Stimulated activated CD4-positive, alpha-beta T cell treated with anti-CD3 and anti-CD28 coated beads, TNF-alpha, amount 100 ng/mL, for 1 hour (primary cell): ENCODE results near the gene SFMBT1.
A peak's percentile ranks its signal among the peaks of the same experiment; 100 is the strongest.

Experiments used
- DNase-seq, 3 donors: peaks; one replicate each; pipeline ENCODE4 v3.0.0-alpha.2; 2020; ENCODE audit warnings: low read depth in 3 of 3, low spot score in 1 of 3

The SFMBT1 gene

DNA sequence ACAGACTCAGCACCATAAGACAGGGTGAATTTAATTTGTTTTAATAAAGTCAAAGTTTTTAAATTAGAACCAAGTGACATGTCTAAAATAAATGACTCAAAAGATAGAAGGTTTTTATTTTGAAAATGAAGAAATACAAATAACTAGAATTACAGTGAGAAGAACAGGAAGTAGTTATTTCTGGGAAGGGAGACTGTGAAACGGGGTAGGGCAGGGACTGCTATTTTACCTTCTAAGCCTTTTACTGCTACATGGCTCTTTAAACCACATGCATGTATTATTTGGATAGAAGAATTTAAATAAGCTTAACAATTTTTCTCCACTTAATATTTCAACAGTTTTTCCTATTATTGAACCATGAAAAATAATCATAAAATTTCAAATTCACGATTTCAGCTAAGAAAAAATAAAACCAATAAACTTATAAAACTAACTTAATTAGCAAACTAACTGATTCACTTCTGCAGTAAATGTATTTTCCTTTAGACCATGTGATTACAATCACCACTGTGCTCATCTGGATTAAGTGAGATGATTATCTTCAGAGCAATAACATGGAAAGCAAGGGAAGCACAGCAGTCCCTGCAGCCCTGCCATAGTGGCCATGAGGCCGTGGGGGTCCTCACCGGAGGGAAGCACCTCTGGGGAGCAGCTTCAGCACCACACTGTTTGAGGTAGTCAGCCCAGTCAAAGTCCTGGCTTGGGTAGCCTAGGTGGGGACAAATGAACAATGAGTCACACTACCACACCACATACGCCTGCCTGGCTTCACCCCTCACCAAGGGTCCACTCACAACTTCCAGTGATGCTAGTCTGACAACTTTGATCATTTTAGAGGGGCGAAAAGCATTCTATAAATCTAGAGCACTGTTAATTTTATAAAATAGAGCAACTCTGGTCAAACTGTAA is 120.2 kb downstream of the SFMBT1 start:
- DNase-seq, result no peak

DNA sequence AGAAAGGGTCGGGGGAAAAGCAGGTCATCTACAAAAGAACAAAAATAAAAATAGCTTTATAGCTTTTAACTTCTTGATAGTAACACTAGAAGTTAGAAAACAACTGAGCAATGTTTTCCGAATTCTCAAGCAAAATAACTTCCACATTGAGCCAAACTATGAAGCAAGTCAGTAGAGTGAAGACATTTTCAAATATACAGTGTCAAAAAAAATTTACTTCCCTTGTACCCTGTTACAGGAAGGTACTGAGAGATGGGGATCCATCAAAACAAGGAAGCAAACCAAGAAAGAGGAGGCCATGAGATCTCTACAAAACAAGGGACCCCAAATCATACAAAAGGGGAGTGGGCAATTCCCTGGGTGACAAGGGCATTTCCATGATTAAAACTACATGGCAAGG is 121.9 kb downstream of the SFMBT1 start:
- no peak for DNase-seq

DNA sequence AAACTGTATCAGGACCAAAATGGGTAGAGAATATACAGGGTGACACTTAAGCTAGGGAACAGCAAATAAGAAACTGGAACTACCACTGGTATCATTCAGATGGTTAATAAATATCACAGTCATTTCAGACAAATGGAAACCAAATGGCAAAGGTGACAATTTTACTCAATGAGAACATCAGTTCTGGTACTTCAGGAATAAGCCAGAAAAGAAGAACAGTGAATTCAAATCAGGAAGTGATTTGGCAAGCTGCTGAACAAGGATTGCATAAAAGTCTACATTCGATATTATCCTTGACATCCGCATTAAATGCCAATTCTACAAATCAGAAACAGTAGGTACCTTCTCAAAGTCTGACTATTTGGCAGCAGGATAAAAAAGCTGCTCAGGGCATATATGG is 125.0 kb downstream of the SFMBT1 start:
- no peak for DNase-seq

DNA sequence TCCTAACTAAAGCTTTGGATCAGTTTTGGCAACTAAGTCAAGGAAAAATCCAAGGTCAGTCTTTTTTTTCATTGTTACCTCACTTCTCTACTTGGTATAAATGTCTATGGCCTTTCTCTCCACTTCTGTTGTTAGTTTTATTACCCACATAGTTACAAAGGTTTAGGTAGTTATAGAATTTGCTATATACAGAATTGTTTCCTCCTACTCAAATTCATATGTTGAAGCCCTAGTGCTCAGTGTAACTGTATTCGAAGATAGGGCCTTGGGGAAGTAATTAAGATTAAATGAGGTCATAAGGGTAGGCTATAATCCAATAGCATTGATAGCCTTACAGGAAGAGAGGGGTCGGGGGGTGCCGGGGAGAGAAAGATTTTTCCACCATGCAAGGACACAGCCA is 128.8 kb downstream of the SFMBT1 start:
- DNase-seq, result no peak

DNA sequence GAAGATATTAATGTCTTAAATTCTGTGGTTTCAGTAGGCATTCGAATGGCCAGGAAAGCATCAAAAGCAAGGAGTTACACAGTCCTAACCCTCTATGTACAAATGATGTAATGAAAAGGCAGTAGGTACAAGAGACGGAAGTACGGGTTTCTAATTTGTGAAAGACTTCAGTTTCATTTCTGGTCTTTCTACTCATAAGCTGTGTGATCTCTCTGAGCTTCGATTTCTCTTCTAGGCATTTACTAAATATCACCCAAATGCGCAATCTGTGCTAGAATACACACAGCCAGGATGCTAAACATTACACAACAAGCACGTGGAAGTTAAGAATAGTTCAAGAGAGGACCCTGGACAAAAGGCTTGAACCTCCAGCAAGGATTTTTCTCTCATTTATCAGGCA is 130.6 kb downstream of the SFMBT1 start:
- DNase-seq, result no peak

DNA sequence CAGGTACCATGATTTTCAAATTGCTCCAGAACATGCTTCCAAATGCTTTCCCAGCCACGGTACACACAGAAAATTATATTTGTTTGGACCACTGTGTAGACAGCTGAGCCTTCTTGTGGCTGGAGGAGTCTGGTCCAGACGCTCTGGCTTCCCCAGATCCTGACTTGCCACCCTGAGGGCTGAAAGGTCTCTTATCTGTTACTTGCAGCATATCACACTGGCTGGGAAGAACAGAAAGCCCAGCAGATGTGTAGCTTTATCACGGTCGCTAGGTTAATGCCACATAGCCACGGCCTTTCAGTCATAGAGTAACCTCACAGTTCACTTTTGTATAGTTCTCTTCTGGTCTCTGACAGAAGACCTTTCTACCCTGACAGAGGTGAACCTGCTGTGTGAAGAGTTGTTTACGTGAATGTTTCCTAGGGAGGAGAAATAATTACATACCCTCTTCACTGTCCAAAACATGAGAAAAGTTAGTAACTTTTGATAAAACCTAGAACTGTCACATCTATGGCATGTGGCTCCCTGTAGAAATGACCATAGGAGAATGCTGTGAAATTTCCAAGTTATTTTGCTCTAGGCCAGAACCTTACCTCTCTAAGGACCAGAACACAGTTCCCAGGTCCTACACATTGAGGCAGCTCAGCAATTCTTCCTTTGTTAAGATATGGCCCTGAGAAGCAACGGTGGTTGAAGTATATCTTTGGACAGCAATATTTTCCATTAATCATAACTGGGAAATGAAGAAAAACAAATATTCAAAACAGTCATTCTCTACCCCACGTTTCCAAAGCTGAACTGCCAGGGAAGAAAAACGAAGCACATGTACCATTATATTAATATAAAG is 132.8 kb downstream of the SFMBT1 start:
- no peak for DNase-seq

DNA sequence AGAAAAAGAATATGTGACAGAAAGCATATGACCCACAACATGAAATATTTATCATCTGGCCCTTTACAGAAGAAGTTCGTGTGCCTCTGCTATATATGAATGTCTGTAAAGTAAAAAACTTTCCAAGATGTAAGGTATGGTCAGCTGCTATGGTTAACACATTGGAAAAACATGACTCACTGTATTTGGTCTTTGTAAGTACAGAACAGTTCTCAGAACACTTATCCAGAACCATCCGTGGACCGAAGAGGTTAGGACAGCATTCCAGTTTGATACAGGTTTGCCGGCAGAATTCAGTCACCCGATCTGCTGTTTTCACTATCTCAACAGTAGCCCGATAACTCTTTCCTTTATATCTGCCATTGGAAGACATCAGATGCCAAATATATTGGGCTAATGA is 135.1 kb downstream of the SFMBT1 start:
- DNase-seq, result no peak

DNA sequence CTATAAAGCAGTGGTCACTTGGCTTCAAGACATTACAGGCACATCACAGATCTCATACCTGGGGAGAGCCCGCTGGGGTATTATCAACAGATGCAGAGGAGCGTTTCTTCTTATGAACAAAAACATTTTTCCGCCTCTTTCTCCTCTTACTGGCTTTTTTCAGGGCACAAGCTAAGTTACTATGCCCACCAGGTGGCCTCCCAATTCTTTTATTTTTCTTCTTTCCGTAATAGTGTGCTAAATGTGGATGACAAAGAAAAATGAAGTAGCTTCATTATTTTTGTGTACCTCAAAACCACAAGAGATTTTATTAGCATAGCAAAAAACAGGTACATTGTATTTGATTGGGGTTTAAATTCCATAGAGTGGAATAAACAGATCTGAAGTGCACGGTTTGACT is 138.4 kb downstream of the SFMBT1 start:
- DNase-seq, result no peak

DNA sequence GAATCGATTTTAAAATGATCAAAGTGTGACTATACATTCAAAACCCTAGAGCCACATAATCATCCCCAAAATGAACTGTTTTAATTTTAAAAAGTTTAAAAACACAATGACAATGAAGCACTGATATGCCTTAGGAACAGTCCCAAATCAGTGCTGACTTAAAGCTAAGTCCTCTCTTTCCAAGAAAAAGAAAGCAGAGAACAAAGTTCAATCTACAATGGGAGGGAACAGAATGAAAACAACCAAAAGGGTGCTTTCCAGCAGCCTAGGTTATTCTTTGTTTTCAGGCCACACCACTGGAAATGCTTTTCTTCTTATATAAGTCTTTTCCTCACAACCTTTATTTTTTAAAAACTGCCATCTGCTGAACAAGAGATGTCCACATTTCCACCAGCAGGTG is 141.3 kb downstream of the SFMBT1 start:
- DNase-seq, result no peak

- no peak for DNase-seq
Measured at GRCh38 chr3:52904000-52904399, 141.9 kb downstream of the SFMBT1 start.

DNA sequence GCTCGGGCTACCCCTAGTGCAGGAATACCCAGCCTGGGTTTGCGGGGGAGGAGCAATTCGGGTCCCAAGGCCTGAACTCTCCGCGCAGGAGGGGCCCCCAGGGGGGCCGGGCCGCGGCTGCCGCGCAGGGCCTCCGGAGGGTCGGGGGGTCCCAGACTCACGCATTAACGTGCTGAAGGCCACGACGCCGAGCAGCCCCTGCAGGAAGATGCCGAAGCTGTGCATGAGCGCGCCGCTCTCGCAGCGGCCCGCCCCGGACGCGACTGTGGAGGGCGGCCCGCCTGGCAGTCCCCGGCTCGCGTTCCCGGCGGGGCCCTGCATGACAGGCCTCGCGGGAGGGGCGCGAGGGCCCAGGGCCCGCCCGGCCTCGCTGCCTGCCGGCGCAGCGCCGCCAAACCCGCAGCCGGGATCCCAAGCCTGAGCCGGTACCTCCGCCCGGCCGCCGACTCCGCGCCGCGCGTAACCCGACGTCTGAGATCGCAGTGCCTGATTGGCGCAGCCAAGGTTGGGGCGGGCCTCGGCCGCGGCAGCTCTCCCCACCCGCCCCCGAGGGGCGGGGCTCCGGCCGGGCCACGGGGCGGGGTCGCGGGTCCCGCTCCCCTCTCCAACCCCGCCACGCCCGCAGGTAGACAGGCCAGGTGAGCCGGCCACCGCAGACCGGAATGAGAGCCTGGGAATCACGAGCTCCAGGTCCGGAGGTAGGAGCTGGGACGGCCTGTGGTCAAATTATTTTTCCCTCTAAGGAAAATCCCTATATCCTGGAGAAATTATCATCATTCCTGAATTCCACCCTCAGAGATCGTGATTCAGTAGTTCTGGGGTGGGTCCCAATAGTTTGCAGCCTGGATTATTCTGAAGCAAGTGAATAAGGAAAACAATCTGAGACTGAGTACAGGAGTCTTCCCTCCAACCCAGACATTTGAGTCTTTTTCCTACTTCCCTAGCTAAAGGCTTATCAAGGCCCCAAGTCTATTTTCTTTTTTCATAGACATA is 148.4 kb downstream of the SFMBT1 start, which contains the start of gene STIMATE:
STIMATE (minus strand) TSS at position 419 of the 993 bp plus-strand sequence; CDS start at position 321, 98 bp downstream.
- DNase-seq, result peak; percentile 51 to 77 (median 72)

DNA sequence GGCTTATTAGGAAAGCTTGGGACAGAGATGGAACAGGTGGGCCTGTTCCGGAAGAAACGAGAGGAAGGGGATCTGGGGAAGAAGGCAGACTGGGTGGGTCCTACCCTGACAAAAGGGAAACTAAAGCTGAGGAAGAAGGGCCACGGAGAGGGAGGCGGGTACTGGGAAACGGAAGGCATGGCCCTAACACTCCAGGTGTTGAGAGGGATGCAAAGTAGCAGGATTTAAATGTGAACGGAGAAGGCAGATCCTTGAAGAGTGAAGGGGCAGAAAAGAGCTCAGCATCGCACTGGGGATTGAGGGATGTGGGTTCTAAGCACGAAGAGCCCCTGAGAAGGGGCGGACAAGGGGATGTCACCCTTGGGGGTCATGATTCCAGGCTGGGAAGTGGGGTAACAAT is 149.3 kb downstream of the SFMBT1 start:
- DNase-seq, result no peak

- DNase-seq, result no peak
Measured at GRCh38 chr3:52896151-52896550, 149.7 kb downstream of the SFMBT1 start.

- no peak for DNase-seq
Measured at GRCh38 chr3:52895418-52895817, 150.5 kb downstream of the SFMBT1 start.

DNA sequence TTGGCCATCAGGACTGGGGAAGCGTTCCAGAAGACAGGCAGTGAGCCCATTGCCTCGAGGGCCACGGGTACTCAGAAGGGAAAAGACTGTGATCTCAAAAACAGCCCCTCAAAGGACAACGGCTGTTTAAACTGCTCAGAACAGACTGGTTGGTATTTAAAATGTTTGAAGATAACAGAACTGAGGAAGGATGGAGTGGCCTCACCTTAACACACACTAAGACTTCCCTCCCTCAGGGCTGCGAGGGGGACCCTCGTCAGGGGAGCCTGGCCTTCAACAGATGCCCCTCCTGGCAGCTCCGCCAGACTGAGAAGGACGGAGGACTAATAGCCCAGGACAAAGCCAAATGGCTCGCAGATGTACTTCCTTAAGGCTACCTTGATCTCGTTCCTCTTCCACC is 151.1 kb downstream of the SFMBT1 start:
- DNase-seq, result no peak

GRCh38 chr3:52893723-52894122 is 152.2 kb downstream of the SFMBT1 start:
- DNase-seq, result no peak

- no peak for DNase-seq
Measured at GRCh38 chr3:52892625-52893311, 153.1 kb downstream of the SFMBT1 start.

GRCh38 chr3:52892290-52892624 is 153.6 kb downstream of the SFMBT1 start:
- no peak for DNase-seq

GRCh38 chr3:52891615-52892081 is 154.2 kb downstream of the SFMBT1 start:
- DNase-seq, result no peak

DNA sequence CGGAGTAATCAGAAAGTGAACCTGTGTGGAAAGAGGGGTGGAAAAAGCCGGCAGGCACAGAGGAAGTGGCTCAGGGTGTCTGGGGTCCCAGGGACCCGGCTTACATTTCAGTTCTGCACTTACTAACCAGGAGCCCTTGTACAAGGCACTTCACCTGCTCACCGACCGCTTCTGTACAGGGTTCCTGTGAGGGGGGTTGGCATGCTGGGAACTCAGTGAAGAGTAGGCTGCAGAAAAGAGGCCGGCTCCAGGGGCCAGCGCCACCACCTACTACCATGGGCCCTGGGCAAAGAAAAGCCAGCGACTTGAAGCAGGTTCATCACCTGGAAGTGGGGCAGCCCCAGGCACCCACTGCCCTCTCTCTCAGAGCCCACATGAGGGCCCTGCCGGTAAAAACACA is 154.7 kb downstream of the SFMBT1 start:
- no peak for DNase-seq
